ENCODE data around the gene CEP44. TPM values are rescaled to one million over a fixed set of nuclear protein-coding genes. Genes with fewer than 3 reads are reported as not detected.

CEP44 gene
- total and polyA plus RNA-seq, 2 of the 4 experiments (the other 2 are of a cell fraction), result 3.5 to 9.5 TPM

DNA sequence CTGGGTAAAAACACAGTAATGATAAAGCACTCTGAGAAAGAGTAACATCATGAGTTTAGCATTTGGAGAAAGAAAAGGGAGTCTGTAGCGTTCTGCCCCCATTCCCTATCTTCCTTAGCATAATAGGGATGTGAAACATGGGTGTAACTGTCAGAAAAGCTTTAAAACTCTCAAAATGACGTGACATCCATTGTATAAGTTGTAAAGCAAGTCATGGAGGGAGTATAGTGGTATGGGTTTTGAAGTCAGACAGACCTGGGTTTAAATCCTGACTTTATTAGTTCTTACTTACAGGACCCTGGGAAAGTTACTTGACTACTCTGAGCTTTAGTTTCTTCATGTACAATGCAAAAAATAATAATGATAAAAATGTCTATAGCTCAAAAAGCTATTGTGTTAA, 17.3 kb upstream of the CEP44 start:
- no TSS peak for BruUV-seq (replicated peaks)
- POLR2A ChIA-PET (ENCODE audit: unreplicated experiment), result no interaction called here
- in situ Hi-C loops (cut with MboI; ENCODE audit: low sequenced_read_pairs), result no loop called here

More for the DNA sequence above, 17.3 kb upstream of the CEP44 start:
- H3K4me2 ChIP-seq (ENCODE audit: low read depth, low read length), result no peak overlapping the region
- H2AK5ac ChIP-seq (ENCODE audit: low read depth, low read length), result no peak overlapping the region
- no peak overlapping the region for H4K5ac ChIP-seq (ENCODE audit: low read depth, low read length)
- no peak overlapping the region for H2BK20ac ChIP-seq (ENCODE audit: low read depth, low read length)
- H3K56ac ChIP-seq (ENCODE audit: extremely low read depth, insufficient read depth, low read length), result no peak overlapping the region
- peaks cover 2% of the 10 kb centered on the region; the same call in 1 of the 2 replicates for H3K36me3 ChIP-seq (ENCODE audit: control insufficient read depth, insufficient read depth, low read length)
- intact Hi-C loops (cut with micrococcal nuclease) (no loop called here), dilution Hi-C loops (cut with HindIII; ENCODE audit: low sequenced_read_pairs, unreplicated experiment) (no loop called here)
- no peak for ATAC-seq (ENCODE audit: low read depth)
- no peak overlapping the region for H3K9ac ChIP-seq (ENCODE audit: low read depth, low read length)
- no peak overlapping the region for H3K18ac ChIP-seq (ENCODE audit: low read depth, low read length)
- no peak overlapping the region for H2AFZ ChIP-seq (replicated peaks; ENCODE audit: low read length, poor library complexity)
- CTCF ChIA-PET, result interaction anchor here (0.5 kb wide), 1 partner anchor 9 kb away, joined by 3 read pairs; no protein-coding TSS in a partner anchor
- no peak overlapping the region for H4K8ac ChIP-seq (ENCODE audit: low read depth in 2 of 2, low read length in 2 of 2)
- H2BK5ac ChIP-seq (ENCODE audit: low read depth, low read length, poor library complexity, severe bottlenecking), result no peak overlapping the region
- H3K4me1 ChIP-seq (ENCODE audit: control insufficient read depth, insufficient read depth, low read length), result no peaks in the 10 kb centered on the region
- H3K79me1 ChIP-seq (ENCODE audit: low read depth in 1 of 2, low read length in 2 of 2), result peaks cover 8 to 12% of the 10 kb centered on the region in 2 experiments
- H2AK9ac ChIP-seq (replicated peaks; ENCODE audit: low read depth, low read length, poor library complexity), result no peak overlapping the region
- WGBS, 2 experiments (ENCODE audit: extremely low coverage in 2 of 2, insufficient read length in 1 of 2), result no CpG with 5 or more reads among the region's 2 CpGs
- H2BK120ac ChIP-seq (ENCODE audit: low read depth, low read length), result no peak overlapping the region
- H3K9me3 ChIP-seq (ENCODE audit: control insufficient read depth, insufficient read depth, low read length), result no peaks in the 10 kb centered on the region
- H3K4ac ChIP-seq (ENCODE audit: low read depth, low read length), result no peak overlapping the region
- 0 out of 2 replicates have a peak, but pooled peaks cover 3% of the 10 kb centered on the region for H3K9me1 ChIP-seq (ENCODE audit: insufficient read depth, low read length)
- no peaks in the 10 kb centered on the region for H3K27me3 ChIP-seq (ENCODE audit: control insufficient read depth, insufficient read depth, low read length)
- H3K14ac ChIP-seq (replicated peaks; ENCODE audit: low read depth, low read length), result no peak overlapping the region
- H3K4me3 ChIP-seq (ENCODE audit: insufficient read depth, low read depth, low read length), result no peak overlapping the region
- TF ChIP-seq RFX5 (IDR thresholded peaks at IDR 0.05; ENCODE audit: low read depth, low read length) (no peak), MXI1 (IDR thresholded peaks at IDR 0.05; ENCODE audit: borderline replicate concordance, low read depth, low read length) (no peak), CEBPB (IDR thresholded peaks at IDR 0.05; ENCODE audit: low read depth, low read length) (no peak), MAZ (IDR thresholded peaks at IDR 0.05; ENCODE audit: borderline replicate concordance, low read depth, low read length) (no peak), RCOR1 (IDR thresholded peaks at IDR 0.05; ENCODE audit: insufficient replicate concordance, low read length) (no peak), FOS (IDR thresholded peaks at IDR 0.05; ENCODE audit: low read depth, low read length) (no peak), BHLHE40 (IDR thresholded peaks at IDR 0.05; ENCODE audit: low read depth, low read length) (no peak), SMC3 (IDR thresholded peaks at IDR 0.05; ENCODE audit: low read depth, low read length) (no peak), NFE2L2 (IDR thresholded peaks at IDR 0.05; ENCODE audit: low read depth, low read length) (no peak), MAFK (IDR thresholded peaks at IDR 0.05; ENCODE audit: low read depth, low read length) (no peak), RAD21 (IDR thresholded peaks at IDR 0.05; ENCODE audit: low read length) (no peak), POLR2A (IDR thresholded peaks at IDR 0.05; ENCODE audit: low read depth, low read length) (no peak), CHD1 (IDR thresholded peaks at IDR 0.05; ENCODE audit: low read depth, low read length) (no peak)
- TF ChIP-seq, protein P1, sequence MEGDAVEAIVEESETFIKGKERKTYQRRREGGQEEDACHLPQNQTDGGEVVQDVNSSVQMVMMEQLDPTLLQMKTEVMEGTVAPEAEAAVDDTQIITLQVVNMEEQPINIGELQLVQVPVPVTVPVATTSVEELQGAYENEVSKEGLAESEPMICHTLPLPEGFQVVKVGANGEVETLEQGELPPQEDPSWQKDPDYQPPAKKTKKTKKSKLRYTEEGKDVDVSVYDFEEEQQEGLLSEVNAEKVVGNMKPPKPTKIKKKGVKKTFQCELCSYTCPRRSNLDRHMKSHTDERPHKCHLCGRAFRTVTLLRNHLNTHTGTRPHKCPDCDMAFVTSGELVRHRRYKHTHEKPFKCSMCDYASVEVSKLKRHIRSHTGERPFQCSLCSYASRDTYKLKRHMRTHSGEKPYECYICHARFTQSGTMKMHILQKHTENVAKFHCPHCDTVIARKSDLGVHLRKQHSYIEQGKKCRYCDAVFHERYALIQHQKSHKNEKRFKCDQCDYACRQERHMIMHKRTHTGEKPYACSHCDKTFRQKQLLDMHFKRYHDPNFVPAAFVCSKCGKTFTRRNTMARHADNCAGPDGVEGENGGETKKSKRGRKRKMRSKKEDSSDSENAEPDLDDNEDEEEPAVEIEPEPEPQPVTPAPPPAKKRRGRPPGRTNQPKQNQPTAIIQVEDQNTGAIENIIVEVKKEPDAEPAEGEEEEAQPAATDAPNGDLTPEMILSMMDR (conservative IDR thresholded peaks at IDR 0.05; ENCODE audit: low read depth, low read length), result no peak
- TF ChIP-seq, protein P2, sequence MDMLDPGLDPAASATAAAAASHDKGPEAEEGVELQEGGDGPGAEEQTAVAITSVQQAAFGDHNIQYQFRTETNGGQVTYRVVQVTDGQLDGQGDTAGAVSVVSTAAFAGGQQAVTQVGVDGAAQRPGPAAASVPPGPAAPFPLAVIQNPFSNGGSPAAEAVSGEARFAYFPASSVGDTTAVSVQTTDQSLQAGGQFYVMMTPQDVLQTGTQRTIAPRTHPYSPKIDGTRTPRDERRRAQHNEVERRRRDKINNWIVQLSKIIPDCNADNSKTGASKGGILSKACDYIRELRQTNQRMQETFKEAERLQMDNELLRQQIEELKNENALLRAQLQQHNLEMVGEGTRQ (IDR thresholded peaks at IDR 0.05; ENCODE audit: low read depth, low read length), result no peak
- TF ChIP-seq, protein P3, sequence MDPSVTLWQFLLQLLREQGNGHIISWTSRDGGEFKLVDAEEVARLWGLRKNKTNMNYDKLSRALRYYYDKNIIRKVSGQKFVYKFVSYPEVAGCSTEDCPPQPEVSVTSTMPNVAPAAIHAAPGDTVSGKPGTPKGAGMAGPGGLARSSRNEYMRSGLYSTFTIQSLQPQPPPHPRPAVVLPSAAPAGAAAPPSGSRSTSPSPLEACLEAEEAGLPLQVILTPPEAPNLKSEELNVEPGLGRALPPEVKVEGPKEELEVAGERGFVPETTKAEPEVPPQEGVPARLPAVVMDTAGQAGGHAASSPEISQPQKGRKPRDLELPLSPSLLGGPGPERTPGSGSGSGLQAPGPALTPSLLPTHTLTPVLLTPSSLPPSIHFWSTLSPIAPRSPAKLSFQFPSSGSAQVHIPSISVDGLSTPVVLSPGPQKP (IDR thresholded peaks at IDR 0.05; ENCODE audit: borderline replicate concordance, low read depth, low read length), result no peak
- H2BK15ac ChIP-seq (ENCODE audit: low read depth, low read length), result no peak overlapping the region
- DNase-seq, result no peak
- no peak overlapping the region for H3K23ac ChIP-seq (ENCODE audit: low read depth, low read length)
- no peak overlapping the region for H3K27ac ChIP-seq (ENCODE audit: insufficient read depth, low read length)
- no peak overlapping the region for H4K91ac ChIP-seq (ENCODE audit: insufficient read depth, low read depth, low read length)
- H4K20me1 ChIP-seq (ENCODE audit: insufficient read depth, low read length), result no peaks in the 10 kb centered on the region
